Measurements from ENCODE around the gene CCDC85A. TPM values are rescaled to one million over a fixed set of nuclear protein-coding genes. Genes with fewer than 3 reads are reported as not detected.

The CCDC85A gene
- total RNA-seq, 1 experiment from 2014 or later: not detected

GRCh38 chr2:56390644-56391043 lies 206.9 kb downstream of the CCDC85A start:
- no peak for TF ChIP-seq CTCF (IDR thresholded peaks at IDR 0.05; ENCODE audit: insufficient read depth in 1 of 2, low read depth in 1 of 2, low read length in 1 of 2, severe bottlenecking in 1 of 2, unreplicated experiment in 1 of 2)
- H3K4me1 ChIP-seq: no peaks in the 10 kb centered on the region
- CTCF ChIA-PET: no interaction called here

GRCh38 chr2:56410140-56410539 lies 226.3 kb downstream of the CCDC85A start:
- H3K9me3 Mint-ChIP-seq (ENCODE audit: unreplicated experiment): no peaks in the 10 kb centered on the region
- intact Hi-C loops (cut with micrococcal nuclease; ENCODE audit: unreplicated experiment): no loop called here
- ChIA-PET POLR2A (no interaction called here), CTCF (no interaction called here)
- no peaks in the 10 kb centered on the region for H3K36me3 Mint-ChIP-seq (ENCODE audit: insufficient read depth, unreplicated experiment)
- no TSS peak for BruUV-seq (replicated peaks)
- Histone ChIP-seq H3K4me3 (ENCODE audit: low read depth, low read length) (no peak overlapping the region), H3K27me3 (replicated peaks; ENCODE audit: control insufficient read depth, insufficient read depth, low read length) (no peaks in the 10 kb centered on the region), H3K9me3 (no peaks in the 10 kb centered on the region), H3K36me3 (ENCODE audit: control insufficient read depth, insufficient read depth, low read length) (no peaks in the 10 kb centered on the region), H3K4me1 (no peaks in the 10 kb centered on the region)
- TF ChIP-seq CTCF (IDR thresholded peaks at IDR 0.05; ENCODE audit: insufficient read depth in 1 of 2, low read depth in 1 of 2, low read length in 1 of 2, severe bottlenecking in 1 of 2, unreplicated experiment in 1 of 2): no peak
- no peaks in the 10 kb centered on the region for H3K4me1 Mint-ChIP-seq (ENCODE audit: low read depth, unreplicated experiment)
- peaks cover 16% of the 10 kb centered on the region for H3K27me3 Mint-ChIP-seq (ENCODE audit: insufficient read depth, unreplicated experiment)
- no peak for DNase-seq
- no peak overlapping the region for H3K27ac Mint-ChIP-seq (ENCODE audit: unreplicated experiment)
- no peak overlapping the region for H3K4me3 Mint-ChIP-seq (ENCODE audit: unreplicated experiment)

More at GRCh38 chr2:56390644-56391043, 206.9 kb downstream of the CCDC85A start:
- Mint-ChIP-seq H3K27ac (ENCODE audit: unreplicated experiment) (no peak overlapping the region), H3K9me3 (ENCODE audit: unreplicated experiment) (no peaks in the 10 kb centered on the region), H3K27me3 (ENCODE audit: insufficient read depth, unreplicated experiment) (peaks cover 8% of the 10 kb centered on the region), H3K36me3 (ENCODE audit: insufficient read depth, unreplicated experiment) (no peaks in the 10 kb centered on the region), H3K4me3 (ENCODE audit: unreplicated experiment) (no peak overlapping the region), H3K4me1 (ENCODE audit: low read depth, unreplicated experiment) (no peaks in the 10 kb centered on the region)
- no peak for DNase-seq
- intact Hi-C loops (cut with micrococcal nuclease; ENCODE audit: unreplicated experiment): no loop called here
- Histone ChIP-seq H3K9me3 (no peaks in the 10 kb centered on the region), H3K27me3 (replicated peaks; ENCODE audit: control insufficient read depth, insufficient read depth, low read length) (peaks cover 2% of the 10 kb centered on the region), H3K36me3 (ENCODE audit: control insufficient read depth, insufficient read depth, low read length) (no peaks in the 10 kb centered on the region), H3K4me3 (ENCODE audit: low read depth, low read length) (no peak overlapping the region)
- BruUV-seq (replicated peaks): no TSS peak
- POLR2A ChIA-PET: no interaction called here

GRCh38 chr2:56416500-56417176 lies 232.8 kb downstream of the CCDC85A start:
- no peak for DNase-seq
- no peaks in the 10 kb centered on the region for H3K36me3 Mint-ChIP-seq (ENCODE audit: insufficient read depth, unreplicated experiment)
- Histone ChIP-seq H3K4me1 (no peaks in the 10 kb centered on the region), H3K36me3 (ENCODE audit: control insufficient read depth, insufficient read depth, low read length) (no peaks in the 10 kb centered on the region), H3K9me3 (no peaks in the 10 kb centered on the region), H3K27me3 (replicated peaks; ENCODE audit: control insufficient read depth, insufficient read depth, low read length) (no peaks in the 10 kb centered on the region), H3K4me3 (ENCODE audit: low read depth, low read length) (no peak overlapping the region)
- CTCF ChIA-PET: no interaction called here
- H3K4me1 Mint-ChIP-seq (ENCODE audit: low read depth, unreplicated experiment): no peaks in the 10 kb centered on the region
- H3K4me3 Mint-ChIP-seq (ENCODE audit: unreplicated experiment): no peak overlapping the region
- intact Hi-C loops (cut with micrococcal nuclease; ENCODE audit: unreplicated experiment): no loop called here
- no TSS peak for BruUV-seq (replicated peaks)
- peaks cover 17% of the 10 kb centered on the region for H3K27me3 Mint-ChIP-seq (ENCODE audit: insufficient read depth, unreplicated experiment)
- H3K9me3 Mint-ChIP-seq (ENCODE audit: unreplicated experiment): no peaks in the 10 kb centered on the region
- no peak overlapping the region for H3K27ac Mint-ChIP-seq (ENCODE audit: unreplicated experiment)
- TF ChIP-seq CTCF (IDR thresholded peaks at IDR 0.05; ENCODE audit: insufficient read depth in 1 of 2, low read depth in 1 of 2, low read length in 1 of 2, severe bottlenecking in 1 of 2, unreplicated experiment in 1 of 2): no peak
- POLR2A ChIA-PET: no interaction called here
